Suprapubic skin (tissue), 4 donors: ENCODE data around the gene ANTXR1.

Experiments used
- CTCF ChIP-seq, 2 donors: fragments of 200-600 bp in 1 of 2; fragments of 450-650 bp in 1 of 2; sonication (generic) in 1 of 2; IDR thresholded peaks; one replicate each; pipeline ENCODE4 v1.5.1; 2016 to 2019; ENCODE audit warnings: antibody characterized with exemption in 2 of 2, mild to moderate bottlenecking in 1 of 2, moderate library complexity in 1 of 2
- EP300 ChIP-seq: sonication (generic); formaldehyde crosslinking; IDR thresholded peaks from one replicate; pipeline ENCODE4 v1.6.1; 2017; ENCODE audit warnings: antibody characterized with exemption
- POLR2A ChIP-seq, 2 donors: fragments of 450-650 bp; IDR thresholded peaks; one replicate each; pipeline ENCODE4 v1.6.1; 2017; ENCODE audit warnings: antibody characterized with exemption in 2 of 2, mild to moderate bottlenecking in 2 of 2, moderate library complexity in 2 of 2
- POLR2AphosphoS5 ChIP-seq, 3 donors: sonication (generic); formaldehyde crosslinking; IDR thresholded peaks; one replicate each; pipeline ENCODE4 v1.6.1; 2017; ENCODE audit warnings: antibody characterized with exemption in 3 of 3

- TF ChIP-seq CTCF (IDR thresholded peaks at IDR 0.05), result no peak
- TF ChIP-seq EP300, result no peak
- TF ChIP-seq POLR2A (IDR thresholded peaks at IDR 0.05), result no peak
- TF ChIP-seq POLR2AphosphoS5 (IDR thresholded peaks at IDR 0.05), result no peak
Observed at GRCh38 chr2:69241664-69242514, 228.9 kb downstream of the ANTXR1 start.
